Gastroesophageal sphincter (tissue), 3 donors: ENCODE measurements around the gene KRTAP4-8.
"Not testable (repeated sequence)": the region's sequence is repeated elsewhere in the genome, so short reads cannot be mapped to it uniquely, and the experiment has no call there.

Experiments
- POLR2AphosphoS5 ChIP-seq: sonication (generic); formaldehyde crosslinking; IDR thresholded peaks from one replicate; pipeline ENCODE4 v1.6.1; 2017; ENCODE audit warnings: antibody characterized with exemption
- TF ChIP-seq, protein P1 (sequence below), 4 experiments: fragments of 200-600 bp in 2 of 4; fragments of 450-650 bp in 2 of 4; sonication (generic) in 1 of 4; IDR thresholded peaks; one replicate each; pipeline ENCODE4 v1.5.1; 2017 to 2019; ENCODE audit warnings: antibody characterized with exemption in 4 of 4, mild to moderate bottlenecking in 2 of 4, moderate library complexity in 2 of 4

DNA sequence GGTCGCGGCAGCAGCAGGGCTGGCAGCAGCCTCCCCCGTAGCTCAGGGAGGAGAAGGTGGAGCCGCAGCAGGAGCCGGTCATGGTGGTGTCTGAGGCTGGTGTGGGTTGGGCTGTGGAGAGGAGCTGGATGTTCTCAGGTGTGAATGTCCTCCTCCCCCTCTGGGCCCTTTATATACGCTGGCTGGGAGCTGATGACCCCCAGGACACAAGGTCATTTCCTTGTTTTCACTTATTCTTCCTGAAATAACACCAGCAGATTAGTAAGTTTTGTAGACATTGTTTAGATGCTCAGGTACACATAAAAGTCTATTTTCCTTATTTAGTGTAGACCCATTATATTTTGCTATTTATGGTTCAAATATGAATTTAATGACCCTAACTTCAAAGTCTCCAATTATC, 42.8 kb downstream of the KRTAP4-8 start, which contains the start of gene KRTAP2-2:
- TF ChIP-seq, protein P1, sequence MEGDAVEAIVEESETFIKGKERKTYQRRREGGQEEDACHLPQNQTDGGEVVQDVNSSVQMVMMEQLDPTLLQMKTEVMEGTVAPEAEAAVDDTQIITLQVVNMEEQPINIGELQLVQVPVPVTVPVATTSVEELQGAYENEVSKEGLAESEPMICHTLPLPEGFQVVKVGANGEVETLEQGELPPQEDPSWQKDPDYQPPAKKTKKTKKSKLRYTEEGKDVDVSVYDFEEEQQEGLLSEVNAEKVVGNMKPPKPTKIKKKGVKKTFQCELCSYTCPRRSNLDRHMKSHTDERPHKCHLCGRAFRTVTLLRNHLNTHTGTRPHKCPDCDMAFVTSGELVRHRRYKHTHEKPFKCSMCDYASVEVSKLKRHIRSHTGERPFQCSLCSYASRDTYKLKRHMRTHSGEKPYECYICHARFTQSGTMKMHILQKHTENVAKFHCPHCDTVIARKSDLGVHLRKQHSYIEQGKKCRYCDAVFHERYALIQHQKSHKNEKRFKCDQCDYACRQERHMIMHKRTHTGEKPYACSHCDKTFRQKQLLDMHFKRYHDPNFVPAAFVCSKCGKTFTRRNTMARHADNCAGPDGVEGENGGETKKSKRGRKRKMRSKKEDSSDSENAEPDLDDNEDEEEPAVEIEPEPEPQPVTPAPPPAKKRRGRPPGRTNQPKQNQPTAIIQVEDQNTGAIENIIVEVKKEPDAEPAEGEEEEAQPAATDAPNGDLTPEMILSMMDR (IDR thresholded peaks at IDR 0.05), result not testable (repeated sequence)
- not testable (repeated sequence) for TF ChIP-seq POLR2AphosphoS5
